Kidney (tissue), 14 donors: ENCODE measurements around the gene IDH3G. TPM values are rescaled to one million over a fixed set of nuclear protein-coding genes. Genes with fewer than 3 reads are reported as not detected.
A peak's percentile ranks its signal among the peaks of the same experiment; 100 is the strongest.

ENCODE experiments used
- DNase-seq, 5 donors: peaks; one replicate each; pipeline ENCODE4 v3.0.0-alpha.2; 2013 to 2020
- FAIRE-seq: peaks from 2 replicates; lab custom pipeline; 2012; peaks lifted over from hg19 to GRCh38; lab: Jason Lieb, UNC
- H3K27ac ChIP-seq, 2 donors: one replicate each; pipeline ENCODE4 v1.7.0; 2013; ENCODE audit warnings: low read depth in 2 of 2, low read length in 2 of 2, inconsistent platforms in 1 of 2
- H3K27me3 ChIP-seq: one replicate; pipeline ENCODE4 v1.7.1; 2013; ENCODE audit warnings: low read length, inconsistent platforms; ENCODE audit not compliant: control insufficient read depth, insufficient read depth
- H3K36me3 ChIP-seq, 3 donors: one replicate each; pipeline versions ENCODE4 v1.7.0 to v1.7.1; 2013; ENCODE audit warnings: low read length in 3 of 3, control low read depth in 1 of 3, inconsistent platforms in 1 of 3; ENCODE audit not compliant: insufficient read depth in 3 of 3, control insufficient read depth in 2 of 3
- H3K4me1 ChIP-seq, 3 donors: one replicate each; pipeline versions ENCODE4 v1.7.0 to v1.7.1; 2013; ENCODE audit warnings: low read length in 3 of 3, inconsistent platforms in 1 of 3, low read depth in 1 of 3; ENCODE audit not compliant: control insufficient read depth in 2 of 3, insufficient read depth in 2 of 3
- H3K4me3 ChIP-seq, 3 donors: one replicate each; pipeline versions ENCODE4 v1.7.0 to v1.8.1; 2013; ENCODE audit warnings: low read length in 3 of 3, control low read depth in 1 of 3, inconsistent platforms in 1 of 3
- H3K9ac ChIP-seq, 3 donors: one replicate each; pipeline versions ENCODE4 v1.7.0 to v1.7.1; 2013; ENCODE audit warnings: low read length in 3 of 3, control low read depth in 1 of 3, inconsistent platforms in 1 of 3
- H3K9me3 ChIP-seq, 3 donors: one replicate each; pipeline versions ENCODE4 v1.7.0 to v1.7.1; 2013; ENCODE audit warnings: low read length in 3 of 3, control low read depth in 1 of 3, inconsistent platforms in 1 of 3; ENCODE audit not compliant: control insufficient read depth in 2 of 3, insufficient read depth in 1 of 3
- CTCF ChIP-seq: IDR thresholded peaks from 3 replicates; pipeline ENCODE4 v1.5.1; 2012; ENCODE audit warnings: mild to moderate bottlenecking, moderate library complexity, borderline replicate concordance; ENCODE audit not compliant: insufficient read depth; ENCODE audit errors: extremely low read depth
- intact Hi-C: fragments of 100-400 bp; cut with DNase I; formaldehyde crosslinking; loops from one replicate; pipeline ENCODE4 v1.11.1; 2022
- polyA plus RNA-seq: library from polyadenylated mRNA; stranded (reverse); fragments of 350-450 nt; fragmentation: Illumina TruSeq; extraction: RNeasy Lipid Tissue Mini Kit (QIAGEN cat#74804); gene quantifications from one replicate; pipeline ENCODE4 v1.2.3, GENCODE V29; 2014; ENCODE audit warnings: low read depth, low replicate concordance; ENCODE audit not compliant: insufficient read depth
- total RNA-seq: library from RNA; stranded (reverse); fragmentation: NEBNext Ultra II Directional; extraction: Animal tissue kit (Norgen Biotek cat#: 25700); gene quantifications from one replicate; pipeline ENCODE4 v1.2.1, GENCODE V29; 2021
- donor health status: control.
- donor health status: control.
- donor health status: control.
- donor health status: control.
- donor health status: control.
- donor health status: DM: yes; HTN: yes; CAD: no.
- donor health status: Normal renal cell carcinoma (clear cell type).

IDH3G gene
- total and polyA plus RNA-seq, 2 donors from 2014 or later, result 62.1 to 100 TPM

GRCh38 chrX:153768311-153769157 is 25.6 kb downstream of the IDH3G start:
- H3K9ac ChIP-seq, result no peak overlapping the region
- no peaks in the 10 kb centered on the region for H3K27me3 ChIP-seq
- H3K27ac ChIP-seq, result no peak overlapping the region
- no peaks in the 10 kb centered on the region for H3K36me3 ChIP-seq
- no peak for TF ChIP-seq CTCF
- no peak overlapping the region for H3K4me3 ChIP-seq
- DNase-seq (peak in 2 of 5 donors; percentile 26 to 73), FAIRE-seq (no peak)
- no peaks in the 10 kb centered on the region for H3K4me1 ChIP-seq
- H3K9me3 ChIP-seq, result no peaks in the 10 kb centered on the region
- intact Hi-C loops, result loop anchor here (10.0 kb wide), 1 partner anchor 186 kb away; no protein-coding TSS in a partner anchor

- DNase-seq (peak in 2 of 5 donors; percentile 30 to 58), FAIRE-seq (no peak)
- Histone ChIP-seq H3K9me3 (no peaks in the 10 kb centered on the region), H3K4me1 (no peaks in the 10 kb centered on the region), H3K27ac (no peak overlapping the region), H3K4me3 (no peak overlapping the region), H3K9ac (no peak overlapping the region), H3K36me3 (no peaks in the 10 kb centered on the region), H3K27me3 (no peaks in the 10 kb centered on the region)
- TF ChIP-seq CTCF, result no peak
- intact Hi-C loops, result loop anchor here (10.0 kb wide), 1 partner anchor 187 kb away; no protein-coding TSS in a partner anchor
These were observed 26.5 kb downstream of the IDH3G start for GRCh38 chrX:153767674-153768055.

- H3K9me3 ChIP-seq, result no peaks in the 10 kb centered on the region
- H3K9ac ChIP-seq, result no peak overlapping the region
- H3K4me3 ChIP-seq, result no peak overlapping the region
- no peaks in the 10 kb centered on the region for H3K27me3 ChIP-seq
- intact Hi-C loops, result loop anchor here (10.0 kb wide), 1 partner anchor 188 kb away; no protein-coding TSS in a partner anchor
- H3K4me1 ChIP-seq, result no peaks in the 10 kb centered on the region
- no peak overlapping the region for H3K27ac ChIP-seq
- no peaks in the 10 kb centered on the region for H3K36me3 ChIP-seq
- no peak for FAIRE-seq
- no peak for TF ChIP-seq CTCF
- DNase-seq, result peak in 2 of 5 donors; percentile 46 to 69
These were observed 27.1 kb downstream of the IDH3G start for GRCh38 chrX:153766871-153767673.
